RWPE1 (cell line): ENCODE results near the gene HNF1A.
"Not testable (repeated sequence)": the region's sequence is repeated elsewhere in the genome, so short reads cannot be mapped to it uniquely, and the experiment has no call there.

Experiments
- CTCF ChIA-PET: fragments of 350-600 bp; sonication (Branson Sonifier 250); formaldehyde crosslinking; extraction: SDS; loops from one replicate; lab custom pipeline; 2021; lab: Yijun Ruan, JAX
- POLR2A ChIA-PET: fragments of 400-600 bp; formaldehyde crosslinking; extraction: SDS; loops from one replicate; lab custom pipeline; 2020; ENCODE audit warnings: antibody characterized with exemption; ENCODE audit not compliant: low non-redundant PET; lab: Yijun Ruan, JAX
- DNase-seq: peaks from one replicate; pipeline ENCODE4 v3.0.0; 2012; ENCODE audit warnings: low spot score
- H3K27ac ChIP-seq: fragments of 450-650 bp; 2 replicates; pipeline ENCODE4 v1.5.1; 2017
- CTCF ChIP-seq: fragments of 450-650 bp; conservative IDR thresholded peaks from 2 replicates; pipeline ENCODE4 v1.5.1; 2017; ENCODE audit warnings: low read depth, mild to moderate bottlenecking

Gene HNF1A

GRCh38 chr12:121033625-121034349 lies 55.4 kb downstream of the HNF1A start:
- TF ChIP-seq CTCF, result no peak
- ChIA-PET CTCF (no interaction called here), POLR2A (no interaction called here)
- peak overlapping the region; percentile 90 for H3K27ac ChIP-seq
- peak; percentile 78 for DNase-seq

DNA sequence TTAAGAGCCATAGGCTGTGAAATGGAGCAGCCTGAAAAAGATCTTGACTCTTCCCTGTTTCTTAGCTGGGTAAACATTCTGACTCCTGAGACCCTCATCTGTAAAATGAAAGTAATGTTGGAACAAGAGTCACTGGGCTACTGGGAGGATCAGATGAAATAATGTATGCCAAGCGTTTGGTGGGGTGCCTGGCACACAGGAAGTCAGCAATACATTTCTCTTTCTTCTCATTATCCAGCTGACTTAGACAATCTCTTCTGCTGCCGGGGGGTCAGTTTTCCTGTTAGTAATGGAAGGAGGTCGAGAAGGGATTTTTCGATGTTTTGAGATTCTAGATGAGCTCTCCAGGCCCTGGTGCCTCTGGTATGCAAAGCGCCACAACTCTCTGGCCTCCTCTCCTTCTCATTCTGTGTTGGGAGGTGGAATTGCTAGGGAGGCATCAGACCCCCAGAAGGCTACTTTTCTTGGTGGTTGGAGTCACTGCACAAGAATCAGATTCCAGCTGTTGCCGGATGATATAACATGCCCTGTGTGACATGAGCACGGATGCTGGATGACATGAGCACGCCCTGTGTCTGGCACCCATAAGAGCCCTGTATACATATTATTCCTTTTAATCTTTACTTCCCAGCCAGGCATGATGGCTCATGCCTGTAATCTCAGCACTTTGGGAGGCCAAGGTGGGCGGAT lies 56.4 kb downstream of the HNF1A start:
- no peak for TF ChIP-seq CTCF
- CTCF ChIA-PET, result interaction anchor here (0.6 kb wide), 1 partner anchor 97 kb away, joined by 3 read pairs; no protein-coding TSS in a partner anchor
- H3K27ac ChIP-seq, result peak overlapping the region; percentile 90
- DNase-seq, result no peak
- POLR2A ChIA-PET, result no interaction called here

GRCh38 chr12:121036810-121037326 lies 58.5 kb downstream of the HNF1A start:
- no peak for TF ChIP-seq CTCF
- DNase-seq, result peak; percentile 79
- peak overlapping the region; percentile 13; the same call in 1 of the 2 replicates for H3K27ac ChIP-seq
- ChIA-PET POLR2A (no interaction called here), CTCF (interaction anchor here (0.8 kb wide), 1 partner anchor 23 kb away, joined by 3 read pairs; no protein-coding TSS in a partner anchor)

DNA sequence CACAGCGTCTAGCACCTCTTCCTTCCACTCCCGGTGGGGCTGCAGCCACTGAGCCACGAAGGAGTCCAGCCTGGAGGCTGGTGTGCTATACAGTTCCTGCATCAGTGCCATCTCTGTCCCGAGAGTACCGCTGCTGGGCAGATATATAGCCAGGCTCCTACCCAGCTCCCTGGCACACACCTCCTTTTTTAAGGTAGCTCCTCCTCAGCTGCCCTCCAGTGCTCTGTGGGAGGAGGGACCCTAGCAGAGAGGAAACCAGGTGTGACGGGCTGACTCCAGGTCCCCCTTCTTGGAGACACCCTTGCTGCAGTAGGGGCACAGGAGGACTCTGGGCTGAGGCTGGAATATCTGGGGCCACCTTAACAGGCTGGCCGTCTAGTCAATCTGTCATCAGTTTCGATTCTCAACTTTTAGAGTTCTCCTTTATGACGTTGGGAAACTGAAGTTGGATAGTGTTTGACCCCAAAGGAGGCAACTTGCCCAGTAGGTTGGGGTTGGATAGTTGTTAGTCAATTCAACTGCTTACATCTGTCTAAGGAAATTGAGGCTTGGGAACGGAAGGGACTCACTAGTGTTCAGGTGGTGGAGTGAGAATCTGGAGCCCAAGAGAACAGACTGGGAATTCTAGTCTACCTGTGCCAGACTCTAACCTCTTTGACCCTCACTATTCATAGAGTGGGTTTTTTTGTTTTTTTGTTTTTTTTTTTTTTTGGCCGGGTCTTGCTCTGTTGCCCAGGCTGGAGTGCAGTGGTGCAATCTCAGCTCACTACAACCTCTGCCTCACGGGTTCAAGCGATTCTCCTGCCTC lies 60.7 kb downstream of the HNF1A start, which contains the start of gene OASL:
Gene OASL, minus strand, starts transcription at position 386 of the 808 bp plus-strand sequence. Its CDS starts 275 bp downstream, at position 111.
- POLR2A ChIA-PET, result interaction anchor here (1.0 kb wide), 1 partner anchor 10 kb away, joined by 3 read pairs; no protein-coding TSS in a partner anchor
- CTCF ChIA-PET, result interaction anchor here (0.6 kb wide), 3 partner anchors 57 to 309 kb away, joined by 3 to 4 read pairs (median 3); no protein-coding TSS in a partner anchor
- TF ChIP-seq CTCF, result no peak
- peak within 1 kb of the TSS; percentile 69 for H3K27ac ChIP-seq
- peak; percentile 70 for DNase-seq

DNA sequence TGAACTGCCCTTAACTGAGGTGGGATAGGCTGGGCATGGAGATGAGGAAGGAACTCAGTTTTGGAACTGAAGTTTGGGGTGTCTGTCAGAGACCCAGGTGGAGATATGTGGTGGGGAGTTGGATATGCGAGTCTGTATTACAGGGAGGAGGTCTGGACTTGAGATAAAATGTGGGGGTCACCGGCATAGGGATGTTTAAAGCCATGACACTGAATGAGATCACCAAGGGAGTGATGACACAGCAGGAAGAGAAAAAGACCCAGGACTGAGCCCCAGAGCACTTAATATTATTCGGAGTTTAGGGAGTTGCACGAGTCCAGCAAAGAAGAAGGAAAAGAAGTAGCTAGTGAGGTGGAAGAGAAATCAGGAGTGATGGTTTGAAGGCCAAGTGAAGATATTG lies 64.7 kb downstream of the HNF1A start:
- CTCF ChIA-PET, result interaction anchor here (0.6 kb wide), 1 partner anchor 813 kb away, joined by 3 read pairs; no protein-coding TSS in a partner anchor
- POLR2A ChIA-PET, result no interaction called here
- no peak for TF ChIP-seq CTCF
- H3K27ac ChIP-seq, result no peak overlapping the region
- DNase-seq, result no peak

DNA sequence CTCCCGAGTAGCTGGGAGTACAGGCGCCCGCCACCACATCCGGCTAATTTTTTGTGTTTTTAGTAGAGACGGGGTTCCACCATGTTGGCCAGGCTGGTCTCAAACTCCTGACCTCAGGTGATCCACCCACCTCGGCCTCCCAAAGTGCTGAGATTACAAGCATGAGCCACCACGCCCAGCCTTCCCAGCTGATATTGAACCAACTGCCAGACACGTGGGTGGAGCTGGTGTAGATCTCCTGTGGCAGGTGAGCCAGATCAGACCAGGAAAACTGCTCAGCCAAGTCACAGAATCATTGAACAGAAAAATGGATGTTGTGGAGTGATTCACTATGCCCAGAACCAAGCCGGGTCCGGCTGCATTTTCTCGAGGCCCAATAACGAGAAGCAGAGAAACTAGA lies 69.1 kb downstream of the HNF1A start:
- not testable (repeated sequence) for H3K27ac ChIP-seq, DNase-seq
- ChIA-PET POLR2A (interaction anchor here (0.6 kb wide), 1 partner anchor 319 kb away, joined by 3 read pairs; no protein-coding TSS in a partner anchor), CTCF (interaction anchor here (0.6 kb wide), 1 partner anchor 531 kb away, joined by 3 read pairs; no protein-coding TSS in a partner anchor)
